IPS-NIHi7 (cell line): ENCODE results near the gene DNAJB6.
"Not testable (repeated sequence)": the region's sequence is repeated elsewhere in the genome, so short reads cannot be mapped to it uniquely, and the experiment has no call there.

Source experiments
- DNase-seq: peaks from one replicate; pipeline ENCODE4 v3.0.0; 2012; ENCODE audit warnings: mixed read lengths; ENCODE audit errors: extremely low spot score

DNAJB6 gene

DNA sequence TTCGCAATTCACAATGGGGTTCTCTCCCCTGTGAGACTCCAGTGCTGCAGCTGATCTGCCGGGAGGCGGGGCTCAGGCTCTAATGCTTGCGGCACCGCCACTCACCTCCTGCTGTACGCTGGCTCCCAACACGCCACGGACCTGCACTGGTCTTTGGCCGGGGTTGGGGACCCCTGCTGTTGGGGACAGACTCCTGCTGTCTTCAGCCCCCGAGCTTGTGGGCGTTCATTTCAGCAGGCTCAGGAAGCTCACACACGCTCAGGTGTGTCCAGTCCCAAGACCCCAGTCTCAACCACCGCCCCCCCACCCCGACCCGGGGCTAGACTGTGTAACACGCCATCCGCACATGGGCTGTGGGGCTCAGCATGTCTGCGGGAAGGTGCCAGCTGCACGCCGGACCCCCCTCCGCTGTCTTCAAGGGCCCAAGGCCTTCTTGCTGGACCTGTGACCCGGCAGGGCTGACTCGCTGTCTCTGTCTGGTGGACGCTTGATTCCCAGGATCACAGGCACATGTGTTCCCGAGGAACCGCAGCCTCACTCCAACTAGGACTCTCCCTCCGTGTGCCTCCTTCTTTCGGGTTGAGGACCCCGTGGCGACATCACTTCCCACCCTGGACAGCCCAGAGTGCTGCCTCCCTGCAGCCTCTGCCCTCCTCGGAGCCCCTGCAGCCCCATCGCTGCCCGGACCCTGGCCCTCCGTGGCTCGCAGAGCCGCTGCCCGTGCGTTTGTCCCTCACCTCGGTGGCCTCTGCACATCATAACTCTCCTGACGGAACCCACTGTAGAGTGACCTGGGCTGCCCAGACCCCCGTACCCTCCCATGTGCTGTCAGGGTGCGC lies 106.4 kb downstream of the DNAJB6 start:
- DNase-seq, result no peak

DNA sequence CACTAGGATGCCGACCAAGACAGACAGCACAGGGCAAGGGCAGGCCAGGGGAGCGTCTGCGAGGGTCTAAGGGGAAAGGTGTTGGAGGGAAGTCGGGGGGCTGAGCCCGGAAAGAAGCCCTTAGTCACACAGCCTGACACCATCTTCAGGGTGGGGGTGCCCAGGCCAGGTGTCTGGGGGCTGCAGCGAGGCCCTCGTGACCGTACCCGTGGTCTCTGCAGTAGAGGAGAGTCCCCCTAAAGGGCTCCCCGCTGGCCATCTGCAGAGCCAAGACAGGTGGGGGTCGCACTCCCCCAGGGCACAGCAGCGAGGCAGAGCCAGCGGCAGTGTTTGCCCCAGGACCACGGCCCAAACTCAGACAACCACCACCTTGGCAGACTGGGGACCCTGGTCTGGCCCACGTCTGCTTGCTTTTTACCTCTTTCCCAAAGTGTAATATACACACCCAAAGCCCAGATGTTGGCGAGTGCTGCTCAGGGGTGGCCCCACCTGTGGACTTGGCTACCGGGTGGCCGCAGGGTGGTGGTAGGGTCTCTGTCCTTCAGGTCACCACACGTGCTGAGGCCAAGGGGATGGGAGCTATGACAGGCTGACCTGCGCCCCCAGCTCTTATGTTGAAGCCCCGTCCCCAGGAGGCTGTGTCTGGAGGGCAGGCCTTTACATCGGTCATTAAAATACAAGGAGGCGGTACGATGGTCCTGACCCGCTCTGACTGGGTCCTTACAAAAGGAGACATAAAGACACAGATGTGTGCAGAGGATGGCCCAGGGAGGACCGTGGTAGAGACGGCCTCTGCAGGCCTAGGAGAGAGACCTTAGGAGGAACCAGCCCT lies 107.4 kb downstream of the DNAJB6 start:
- no peak for DNase-seq

DNA sequence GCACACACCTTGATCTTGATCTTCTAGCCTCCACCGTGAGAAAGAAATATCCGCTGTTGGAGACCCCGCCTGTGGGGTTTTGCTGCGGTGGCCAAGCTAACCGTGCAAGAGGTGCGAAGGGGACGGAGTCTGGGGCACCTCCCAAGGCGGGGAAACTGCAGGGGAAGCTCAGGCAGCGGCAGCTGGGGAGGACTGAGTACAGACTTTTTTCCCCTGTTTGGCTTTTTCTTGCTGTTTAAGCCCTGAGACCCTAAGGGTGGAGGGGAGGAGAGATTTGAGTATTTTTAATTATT lies 108.0 kb downstream of the DNAJB6 start:
- DNase-seq, result no peak

DNA sequence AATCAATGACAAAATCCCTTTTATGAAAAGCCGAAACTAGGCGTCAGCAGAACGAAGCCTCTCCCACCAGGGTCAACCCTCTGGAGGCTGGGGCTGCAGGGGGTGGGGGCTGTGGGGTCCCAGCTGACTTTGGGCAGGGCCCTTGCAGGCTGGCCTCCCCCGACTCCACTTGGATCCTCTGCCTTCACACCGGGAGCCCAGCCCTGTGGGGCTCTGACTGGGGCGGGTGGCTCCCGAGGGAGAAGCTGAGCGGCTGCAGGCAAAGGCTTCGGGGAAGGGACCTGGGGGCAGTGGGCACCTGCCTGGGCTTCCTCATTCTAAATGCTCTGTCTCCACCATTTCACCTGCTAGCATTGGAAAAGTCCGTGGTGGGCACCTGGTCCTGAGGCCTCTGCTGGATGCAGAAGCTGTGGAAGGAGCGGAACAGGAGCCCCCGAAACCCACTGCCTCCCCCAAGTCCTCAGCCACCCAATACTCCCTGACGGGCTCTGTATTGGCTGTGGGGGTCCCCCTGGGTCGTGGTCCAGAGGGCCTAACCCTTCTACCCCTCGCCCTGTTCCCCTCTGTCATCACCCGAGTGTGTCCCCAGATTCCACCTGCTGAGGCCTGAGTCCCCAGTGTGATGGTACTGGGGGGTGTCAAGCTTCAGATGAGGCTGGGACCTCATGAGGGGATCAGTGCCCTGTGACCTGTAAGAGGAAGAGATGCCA lies 108.6 kb downstream of the DNAJB6 start:
- DNase-seq, result no peak

DNA sequence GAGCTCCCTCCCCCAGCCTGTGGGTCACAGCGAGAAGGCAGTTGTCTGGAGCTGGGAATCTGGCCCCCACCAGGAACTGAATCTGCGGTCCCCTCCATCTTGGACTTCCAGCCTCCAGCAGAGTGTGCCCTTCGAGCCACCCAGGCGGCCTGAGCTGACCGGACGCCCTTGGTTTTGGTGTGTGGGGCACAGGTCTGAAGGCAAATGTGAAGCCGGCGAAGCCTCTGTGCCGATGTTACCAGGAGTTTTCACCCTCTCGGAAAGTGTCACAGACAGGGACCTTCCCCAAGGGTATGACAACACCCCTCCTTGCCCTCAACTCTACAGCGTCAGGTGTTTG lies 109.1 kb downstream of the DNAJB6 start:
- DNase-seq, result no peak

DNA sequence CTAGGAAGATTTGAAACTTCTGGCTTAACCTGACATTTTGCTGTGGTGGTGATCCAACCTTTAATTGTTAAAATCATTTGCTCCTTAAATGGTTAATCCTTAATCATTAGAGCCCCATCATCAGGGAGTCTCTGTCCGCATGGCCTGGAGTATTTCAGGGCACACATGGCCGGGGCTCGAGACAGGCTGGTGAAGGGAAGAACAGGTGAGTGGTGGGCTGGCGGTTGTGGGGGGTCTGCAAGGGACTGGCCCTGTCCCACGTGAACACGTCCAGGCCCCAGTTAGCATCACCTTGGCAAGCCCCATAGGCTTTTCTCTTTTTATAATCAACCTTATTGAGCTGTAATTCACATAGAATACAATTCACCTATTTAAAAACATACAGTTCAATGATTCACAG lies 109.5 kb downstream of the DNAJB6 start:
- no peak for DNase-seq

DNA sequence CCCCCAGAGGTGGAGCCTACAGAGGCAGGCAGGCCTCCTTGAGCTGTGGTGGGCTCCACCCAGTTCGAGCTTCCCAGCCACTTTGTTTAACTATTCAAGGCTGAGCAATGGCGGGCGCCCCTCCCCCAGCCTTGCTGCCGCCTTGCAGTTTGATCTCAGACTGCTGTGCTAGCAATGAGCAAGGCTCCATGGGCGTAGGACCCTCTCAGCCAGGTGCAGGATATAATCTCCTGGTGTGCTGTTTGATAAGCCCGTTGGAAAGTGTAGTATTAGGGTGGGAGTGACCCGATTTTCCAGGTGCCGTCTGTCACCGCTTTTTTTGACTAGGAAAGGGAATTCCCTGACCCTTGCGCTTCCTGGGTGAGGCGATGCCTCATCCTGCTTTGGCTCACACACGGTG lies 117.2 kb downstream of the DNAJB6 start:
- not testable (repeated sequence) for DNase-seq

DNA sequence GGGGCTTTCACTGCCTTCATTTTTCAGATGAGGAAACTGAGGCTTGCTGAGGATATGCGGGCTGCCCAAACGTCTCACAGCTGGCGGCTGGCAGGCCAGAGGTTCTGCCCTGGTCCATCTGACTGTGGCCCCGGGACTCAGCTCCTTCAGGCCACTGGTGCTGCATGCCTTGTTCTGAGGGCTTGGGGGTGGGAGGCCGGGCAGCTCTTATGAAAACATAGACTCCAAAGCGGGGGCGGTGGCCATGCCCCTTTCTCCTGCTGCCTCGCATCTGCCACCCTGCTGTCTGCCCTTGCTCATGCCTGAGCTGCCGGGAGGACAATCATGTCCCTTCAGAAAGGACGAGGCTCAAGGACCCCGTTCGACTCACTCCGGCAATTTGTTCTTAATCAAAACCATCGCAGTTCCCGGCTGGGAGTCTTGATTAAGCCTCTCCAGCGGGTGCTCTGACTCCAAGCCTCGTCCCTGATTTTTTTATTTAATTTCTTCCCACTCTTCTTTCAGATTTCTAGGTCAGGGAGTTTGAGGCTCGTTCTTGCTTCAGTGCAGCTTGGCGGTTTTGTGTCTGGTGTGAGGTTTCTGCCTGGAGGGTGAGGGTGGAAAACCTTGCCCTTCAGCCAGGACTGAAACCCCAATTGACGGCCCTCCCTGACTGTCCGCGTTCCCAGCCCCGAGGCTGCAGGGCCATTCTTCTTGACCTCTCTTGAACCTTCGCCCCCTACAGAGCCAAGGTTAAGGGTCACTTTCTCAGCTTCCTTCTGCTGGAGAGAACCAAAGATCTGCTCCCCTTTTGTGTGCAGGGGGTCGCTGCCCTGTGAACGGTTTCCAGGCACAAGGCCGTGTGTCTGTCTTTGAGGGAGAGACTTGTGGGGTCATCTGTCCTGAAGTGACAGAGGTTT lies 120.8 kb downstream of the DNAJB6 start:
- no peak for DNase-seq

DNA sequence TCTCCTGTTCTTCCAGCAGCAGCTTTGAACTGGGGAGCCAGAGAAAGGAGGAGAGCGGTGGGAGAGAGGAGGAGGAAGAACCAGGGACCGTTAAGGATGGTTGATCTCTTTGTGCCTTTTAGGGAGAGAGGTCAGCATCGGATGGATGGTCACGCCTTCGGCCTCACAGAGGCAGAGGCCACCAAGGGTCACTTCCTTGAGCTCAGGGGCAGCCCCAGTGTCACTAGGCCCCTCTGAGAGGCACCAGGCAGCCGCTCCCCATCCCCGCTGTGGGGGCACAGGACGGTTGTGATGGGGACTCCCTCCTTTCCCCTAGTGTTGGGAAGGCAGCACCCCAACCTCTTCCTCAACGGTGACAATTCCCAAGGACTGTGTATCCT lies 121.4 kb downstream of the DNAJB6 start:
- DNase-seq, result no peak

DNA sequence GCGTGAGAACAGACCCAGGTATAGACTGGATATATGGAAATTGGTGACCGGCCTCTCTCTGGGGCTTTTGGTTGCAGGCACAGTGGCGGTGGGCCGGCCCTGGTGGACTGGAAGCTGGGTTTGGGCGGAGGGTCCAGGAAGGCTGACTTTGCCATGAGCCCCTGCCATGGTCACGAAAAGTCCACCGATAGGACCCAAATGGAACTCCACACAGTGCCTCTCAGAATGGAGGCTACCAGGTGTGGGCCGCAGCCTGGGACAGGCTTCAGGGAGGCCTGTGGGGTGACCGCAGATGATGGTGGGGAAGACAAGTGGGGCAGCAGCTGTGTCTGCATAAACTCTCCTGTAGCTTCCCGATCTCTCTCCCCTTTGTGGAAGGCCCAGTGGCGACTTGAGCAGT lies 123.2 kb downstream of the DNAJB6 start:
- no peak for DNase-seq

DNA sequence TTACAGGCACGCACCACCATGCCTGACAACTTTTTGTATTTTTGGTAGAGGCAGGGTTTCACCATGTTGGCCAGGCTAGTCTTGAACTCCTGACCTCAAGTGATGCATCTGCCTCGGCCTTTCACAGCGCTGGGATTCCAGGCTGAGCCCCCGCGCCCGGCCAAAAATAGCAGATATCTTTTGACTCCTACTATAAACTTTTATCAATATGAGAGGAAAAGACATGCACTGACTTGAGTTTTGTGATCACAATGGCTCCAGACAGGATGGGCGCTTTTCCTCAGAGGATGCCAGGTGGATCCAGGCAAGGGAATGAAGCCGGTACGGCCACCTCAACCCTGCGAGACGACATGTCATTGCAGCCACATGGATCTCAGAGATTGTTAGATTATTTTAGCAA lies 123.9 kb downstream of the DNAJB6 start:
- DNase-seq, result no peak

DNA sequence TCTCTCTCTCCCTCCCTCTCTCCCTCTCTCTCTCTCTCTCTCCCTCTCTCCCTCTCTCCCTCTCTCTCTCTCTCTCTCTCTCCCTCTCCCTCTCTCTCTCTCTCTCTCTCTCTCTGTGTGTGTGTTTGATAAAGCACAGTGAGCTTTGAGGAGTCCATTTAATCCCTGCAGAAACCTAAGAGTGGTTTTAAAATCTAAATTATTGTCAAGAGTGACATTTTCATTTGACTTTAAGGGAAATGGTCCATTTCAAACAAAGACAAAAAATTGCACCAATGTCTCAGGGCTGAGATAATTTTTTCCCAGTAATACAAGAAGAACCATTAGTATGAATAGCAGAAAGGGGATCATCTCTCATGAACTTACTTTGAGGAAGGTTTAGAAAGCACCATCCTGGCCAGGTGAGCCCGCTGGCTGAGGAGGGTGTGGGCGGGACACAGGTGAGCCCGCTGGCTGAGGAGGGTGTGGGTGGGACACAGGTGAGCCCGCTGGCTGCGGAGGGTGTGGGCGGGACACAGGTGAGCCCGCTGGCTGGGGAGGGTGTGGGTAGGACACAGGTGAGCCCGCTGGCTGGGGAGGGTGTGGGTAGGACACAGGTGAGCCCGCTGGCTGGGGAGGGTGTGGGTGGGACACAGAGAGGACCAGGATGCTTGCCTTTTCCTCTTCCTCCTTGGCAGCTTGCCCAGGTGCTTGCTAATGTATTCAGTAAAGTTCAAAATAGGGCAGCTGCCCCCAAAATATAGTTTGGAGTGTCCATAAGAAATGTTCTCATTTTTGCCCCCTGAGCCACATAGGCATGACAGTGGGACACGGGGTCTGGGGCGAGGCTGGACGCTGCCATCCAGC lies 125.0 kb downstream of the DNAJB6 start:
- DNase-seq, result no peak

DNA sequence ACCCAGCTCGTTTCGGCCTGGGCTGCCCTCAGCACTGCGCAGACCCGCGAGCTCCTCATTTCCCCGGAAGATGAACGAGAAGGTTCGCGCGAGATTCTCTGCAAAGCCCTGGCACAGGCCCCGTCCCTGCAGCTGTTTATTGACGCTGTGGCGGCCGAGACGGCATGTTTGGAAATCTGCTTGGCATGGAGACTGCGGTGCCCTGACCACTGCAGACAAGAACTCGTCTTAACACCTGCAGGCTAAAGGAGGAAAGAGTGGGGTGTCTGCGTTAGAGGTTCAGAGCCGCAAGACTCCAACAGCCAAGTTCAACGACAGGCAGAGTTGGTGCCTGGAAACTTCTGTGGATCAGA lies 125.6 kb downstream of the DNAJB6 start:
- no peak for DNase-seq

DNA sequence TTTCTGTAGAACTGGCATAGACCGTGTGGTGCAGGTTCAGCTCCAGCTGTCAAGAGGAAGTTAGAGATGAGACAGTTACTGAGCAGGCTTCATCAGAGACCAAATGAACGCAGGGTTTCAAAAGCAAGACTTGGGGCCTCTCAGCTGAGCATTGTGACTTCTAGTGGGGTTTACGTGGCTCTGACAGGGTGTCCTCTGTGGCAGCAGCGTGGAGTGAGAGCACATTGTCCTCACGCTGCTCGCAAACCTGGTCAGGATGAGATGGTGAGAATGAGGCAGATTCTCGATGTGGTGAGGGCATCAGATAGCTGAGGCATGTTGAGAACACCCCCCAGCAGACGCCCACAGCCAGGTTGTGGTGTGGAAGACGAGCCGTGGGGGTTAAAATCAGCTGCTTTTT lies 126.0 kb downstream of the DNAJB6 start:
- DNase-seq, result no peak

DNA sequence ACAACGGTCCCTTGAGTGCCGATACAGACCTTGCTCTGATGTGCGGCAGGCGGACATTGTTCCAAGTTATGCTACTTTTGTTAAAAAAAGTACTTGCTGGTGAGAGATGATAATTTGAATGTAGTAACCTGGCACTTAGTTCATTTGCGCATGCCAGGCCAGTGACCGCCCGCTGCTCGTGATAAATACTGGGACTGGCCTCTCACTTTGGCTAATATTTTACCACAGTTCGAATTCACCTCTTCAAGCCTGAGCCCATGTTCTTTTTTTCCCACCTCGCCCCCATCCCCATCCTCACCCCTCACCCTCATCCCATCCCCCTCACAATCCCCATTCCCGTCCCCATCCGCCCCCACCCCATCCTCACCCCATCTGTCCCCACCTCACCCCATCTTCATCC lies 126.4 kb downstream of the DNAJB6 start:
- DNase-seq, result no peak

DNA sequence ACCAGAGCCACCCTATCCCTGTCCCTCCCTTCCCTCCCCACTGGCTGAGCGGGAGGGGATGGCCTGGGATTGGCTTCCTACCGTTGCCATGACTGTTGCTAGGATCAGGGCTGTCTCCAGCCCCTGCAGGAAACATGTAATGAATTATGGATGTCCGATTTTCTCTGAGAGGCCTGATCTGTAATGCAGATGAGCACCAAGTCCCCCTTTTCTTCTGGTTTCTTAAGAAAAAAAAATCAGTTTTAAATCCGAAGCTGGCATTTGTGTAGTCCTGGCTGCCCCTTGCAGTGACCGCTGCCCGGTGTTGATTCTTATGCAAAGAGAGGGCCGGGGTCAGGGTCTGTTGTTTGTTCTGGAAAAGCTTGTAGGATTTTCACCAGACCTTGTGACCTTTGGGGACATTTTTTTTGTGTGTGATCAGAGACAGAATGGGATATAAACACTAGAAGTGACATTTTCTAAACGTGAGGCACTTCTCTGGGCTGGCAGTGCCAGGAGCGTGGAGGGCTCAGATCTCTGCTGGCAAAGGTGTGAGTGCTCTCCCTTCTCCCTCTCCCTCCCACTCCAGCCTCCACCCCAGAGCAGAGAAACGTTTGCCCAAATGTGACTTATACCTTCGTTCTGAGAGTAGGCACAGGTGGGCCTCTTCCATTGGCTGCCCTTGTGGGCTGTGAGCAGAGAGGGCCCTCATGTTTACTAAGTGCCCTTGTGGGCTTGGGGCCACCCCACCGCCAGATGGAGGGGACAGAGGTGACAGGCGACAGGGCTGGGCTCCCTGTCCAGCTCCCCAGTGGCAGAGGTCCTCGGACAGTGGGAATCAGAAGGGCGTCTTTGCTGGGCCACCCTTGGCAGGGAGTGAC lies 127.5 kb downstream of the DNAJB6 start:
- DNase-seq, result no peak

DNA sequence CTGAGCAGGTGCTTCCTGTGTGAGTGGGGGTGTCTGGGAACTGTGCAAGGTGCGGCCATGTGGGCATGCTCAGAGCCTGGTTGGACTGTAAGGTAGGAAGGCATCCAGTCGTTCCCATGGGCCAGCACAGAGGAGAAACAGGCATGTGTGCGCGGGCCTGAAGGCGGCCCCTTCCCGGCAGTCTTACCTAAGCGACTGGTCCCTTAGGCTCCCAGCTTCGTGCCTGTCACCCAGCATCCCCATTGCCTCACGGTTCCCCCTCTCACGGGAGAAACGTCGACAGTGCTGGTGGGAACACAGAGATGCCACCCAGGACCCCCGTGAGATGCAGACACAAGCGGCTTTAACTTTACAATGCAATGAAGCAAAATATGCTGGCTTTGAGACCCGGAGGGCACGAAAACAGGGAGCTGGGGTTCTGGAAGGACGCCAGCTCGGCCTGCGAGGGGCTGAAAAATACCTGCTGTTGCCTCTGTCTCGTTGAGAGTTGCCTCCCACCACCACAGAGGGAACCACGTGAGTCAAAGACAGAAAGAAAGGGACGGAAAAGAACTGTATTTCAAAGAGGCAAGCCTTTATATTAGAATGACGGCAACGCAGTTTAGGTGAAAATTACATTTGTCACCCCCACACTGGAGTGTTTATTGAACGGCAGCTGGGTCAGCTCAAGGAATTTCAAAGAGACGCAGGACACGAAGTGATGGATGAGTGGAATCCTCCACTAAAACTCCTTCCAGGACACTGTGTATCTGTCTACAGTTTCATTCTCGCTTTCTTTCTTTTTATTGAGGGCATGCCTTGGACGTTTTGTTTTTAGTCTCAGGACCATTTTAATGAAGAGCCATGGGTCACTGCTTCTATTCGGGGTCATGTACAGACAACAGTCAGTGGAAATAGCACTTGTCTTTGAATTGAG lies 128.4 kb downstream of the DNAJB6 start:
- no peak for DNase-seq

DNA sequence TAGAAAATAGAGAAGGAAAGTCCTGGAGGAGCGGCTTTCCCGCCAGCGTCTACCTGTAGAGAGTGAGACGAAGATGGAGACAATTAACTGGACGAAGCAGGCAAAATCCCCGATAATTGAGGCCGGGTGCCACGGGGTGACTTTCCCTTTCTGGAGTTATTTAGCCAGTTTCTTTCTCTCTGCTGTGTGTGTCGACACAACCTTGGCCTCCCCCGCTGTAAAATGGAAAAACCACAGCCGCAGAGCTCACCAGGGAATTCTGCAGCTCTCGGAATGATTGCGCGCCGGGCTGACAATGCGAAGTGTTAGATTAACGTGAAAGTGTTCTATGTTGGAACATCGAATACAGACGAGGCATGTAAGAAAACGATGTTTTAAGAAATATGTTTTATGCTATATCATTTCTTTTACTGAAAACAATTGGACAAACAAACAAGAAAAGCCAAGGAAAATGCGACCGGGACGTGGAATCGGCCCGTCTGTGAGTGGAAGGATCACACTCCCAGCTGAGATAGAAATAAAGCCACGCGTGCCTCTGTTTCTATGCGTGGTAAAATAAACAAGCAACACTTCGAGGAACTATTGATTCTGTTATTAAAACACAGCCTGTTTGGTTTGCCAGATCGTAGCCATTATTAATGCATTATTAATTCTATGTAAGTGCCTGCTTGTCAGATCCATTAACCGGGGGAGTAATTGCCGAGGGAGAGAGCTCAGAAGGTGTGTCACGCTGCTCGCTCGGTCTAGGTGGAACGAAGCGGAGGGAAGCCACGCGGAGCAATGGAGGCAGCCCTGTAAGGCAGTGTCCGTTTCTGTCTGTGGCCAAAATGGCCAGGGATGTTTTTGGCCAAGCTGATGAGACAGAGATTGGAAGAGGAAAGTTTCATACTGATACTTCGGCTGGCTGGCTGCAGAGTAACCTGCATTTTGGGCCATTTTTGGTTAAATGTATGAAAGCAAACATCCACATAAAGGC lies 129.4 kb downstream of the DNAJB6 start:
- no peak for DNase-seq
